Thyroid gland (tissue), 4 donors: ENCODE measurements around the gene BTN2A1. TPM values are rescaled to one million over a fixed set of nuclear protein-coding genes. Genes with fewer than 3 reads are reported as not detected.

Experiments used
- DNase-seq, 2 donors: peaks; one replicate each; pipeline ENCODE4 v3.0.0-alpha.2; 2019
- H3K27ac ChIP-seq, 3 donors: fragments of 200-600 bp; sonication (generic); 1 replicate in 2 of 3; 2 replicates in 1 of 3; pipeline ENCODE4 v1.5.1; 2016 to 2019; ENCODE audit warnings: mild to moderate bottlenecking in 1 of 3, moderate library complexity in 1 of 3
- H3K27me3 ChIP-seq: fragments of 200-600 bp; sonication (generic); one replicate; pipeline ENCODE4 v1.5.1; 2019
- H3K36me3 ChIP-seq, 2 donors: fragments of 200-600 bp; sonication (generic); one replicate each; pipeline ENCODE4 v1.5.1; 2016 to 2019
- H3K4me1 ChIP-seq, 2 donors: fragments of 200-600 bp; sonication (generic); one replicate each; pipeline ENCODE4 v1.5.1; 2017 to 2019
- H3K4me3 ChIP-seq, 3 donors: fragments of 200-600 bp; sonication (generic); replicated peaks in 1 of 3; 1 replicate in 2 of 3; 2 replicates in 1 of 3; pipeline ENCODE4 v1.5.1; 2016; ENCODE audit warnings: mild to moderate bottlenecking in 1 of 3
- H3K9me3 ChIP-seq: fragments of 200-600 bp; sonication (generic); one replicate; pipeline ENCODE4 v1.5.1; 2017
- POLR2A ChIP-seq, 2 donors: fragments of 450-650 bp; IDR thresholded peaks; one replicate each; pipeline ENCODE4 v1.6.1; 2017; ENCODE audit warnings: antibody characterized with exemption in 2 of 2, mild to moderate bottlenecking in 2 of 2, moderate library complexity in 1 of 2
- WGBS, 2 donors: methylation state at CpG; one replicate each; pipeline ENCODE4 v1.1.5; 2017; 5-methylcytosine and 5-hydroxymethylcytosine counted together
- intact Hi-C: fragments of 100-400 bp; cut with DNase I; formaldehyde crosslinking; loops from one replicate; pipeline ENCODE4 v1.15.1; 2023
- total RNA-seq, 4 donors: library from RNA; depleted of rRNA; stranded (reverse); fragments of >200 nt; gene quantifications; one replicate each; pipeline ENCODE4 v1.2.3, GENCODE V29; 2016
- TF ChIP-seq, protein P1 (sequence below), 6 experiments: fragments of 200-600 bp in 3 of 6; fragments of 450-650 bp in 3 of 6; sonication (generic) in 3 of 6; IDR thresholded peaks; one replicate each; pipeline ENCODE4 v1.5.1; 2016 to 2019; ENCODE audit warnings: antibody characterized with exemption in 6 of 6, mild to moderate bottlenecking in 2 of 6, inconsistent platforms in 1 of 6, moderate library complexity in 1 of 6

Gene BTN2A1
- total RNA-seq, 4 donors from 2014 or later = 9.9 to 12.3 (median 11.6) TPM

- WGBS, 2 donors = 44 to 56% methylated on average over 1 of the region's 1 CpG
- TF ChIP-seq, protein P1, sequence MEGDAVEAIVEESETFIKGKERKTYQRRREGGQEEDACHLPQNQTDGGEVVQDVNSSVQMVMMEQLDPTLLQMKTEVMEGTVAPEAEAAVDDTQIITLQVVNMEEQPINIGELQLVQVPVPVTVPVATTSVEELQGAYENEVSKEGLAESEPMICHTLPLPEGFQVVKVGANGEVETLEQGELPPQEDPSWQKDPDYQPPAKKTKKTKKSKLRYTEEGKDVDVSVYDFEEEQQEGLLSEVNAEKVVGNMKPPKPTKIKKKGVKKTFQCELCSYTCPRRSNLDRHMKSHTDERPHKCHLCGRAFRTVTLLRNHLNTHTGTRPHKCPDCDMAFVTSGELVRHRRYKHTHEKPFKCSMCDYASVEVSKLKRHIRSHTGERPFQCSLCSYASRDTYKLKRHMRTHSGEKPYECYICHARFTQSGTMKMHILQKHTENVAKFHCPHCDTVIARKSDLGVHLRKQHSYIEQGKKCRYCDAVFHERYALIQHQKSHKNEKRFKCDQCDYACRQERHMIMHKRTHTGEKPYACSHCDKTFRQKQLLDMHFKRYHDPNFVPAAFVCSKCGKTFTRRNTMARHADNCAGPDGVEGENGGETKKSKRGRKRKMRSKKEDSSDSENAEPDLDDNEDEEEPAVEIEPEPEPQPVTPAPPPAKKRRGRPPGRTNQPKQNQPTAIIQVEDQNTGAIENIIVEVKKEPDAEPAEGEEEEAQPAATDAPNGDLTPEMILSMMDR (IDR thresholded peaks at IDR 0.05) = no peak
- no peak for TF ChIP-seq POLR2A (IDR thresholded peaks at IDR 0.05)
- Histone ChIP-seq H3K9me3 (no peaks in the 10 kb centered on the region), H3K4me3 (no peak overlapping the region), H3K27ac (no peak overlapping the region), H3K27me3 (no peaks in the 10 kb centered on the region), H3K36me3 (no peaks in the 10 kb centered on the region), H3K4me1 (no peaks in the 10 kb centered on the region)
- no peak for DNase-seq
- intact Hi-C loops = no loop called here
Measured at GRCh38 chr6:26495281-26495680, 37.5 kb downstream of the BTN2A1 start.

- Histone ChIP-seq H3K4me1 (peaks cover 3 to 10% of the 10 kb centered on the region in 2 donors), H3K9me3 (no peaks in the 10 kb centered on the region), H3K27ac (no peak overlapping the region), H3K27me3 (no peaks in the 10 kb centered on the region), H3K36me3 (no peaks in the 10 kb centered on the region), H3K4me3 (no peak overlapping the region)
- intact Hi-C loops = no loop called here
- WGBS, 2 donors = 95 to 96% methylated on average over 4 of the region's 4 CpGs
- DNase-seq = no peak
- TF ChIP-seq, protein P1 (IDR thresholded peaks at IDR 0.05) = no peak
- TF ChIP-seq POLR2A (IDR thresholded peaks at IDR 0.05) = no peak
Measured at GRCh38 chr6:26497610-26498009, 39.9 kb downstream of the BTN2A1 start.

- no peak within 1 kb of the TSS for H3K4me3 ChIP-seq
- peaks cover 3 to 10% of the 10 kb centered on the region in 2 donors for H3K4me1 ChIP-seq
- H3K36me3 ChIP-seq = no peaks in the 10 kb centered on the region
- 59 to 61% methylated on average over 2 of the region's 2 CpGs for WGBS, 2 donors
- no peak within 1 kb of the TSS for H3K27ac ChIP-seq
- TF ChIP-seq POLR2A (IDR thresholded peaks at IDR 0.05) = no peak
- TF ChIP-seq, protein P1 (IDR thresholded peaks at IDR 0.05) = no peak
- intact Hi-C loops = no loop called here
- no peaks in the 10 kb centered on the region for H3K27me3 ChIP-seq
- no peaks in the 10 kb centered on the region for H3K9me3 ChIP-seq
- no peak for DNase-seq
Measured at GRCh38 chr6:26500102-26500501, 42.3 kb downstream of the BTN2A1 start, which contains the start of gene BTN1A1. Gene BTN1A1 (plus strand): TSS chr6:26500303. CDS start chr6:26501287, 984 bp downstream.

GRCh38 chr6:26501482-26501986 is 43.8 kb downstream of the BTN2A1 start:
- H3K36me3 ChIP-seq = no peaks in the 10 kb centered on the region
- intact Hi-C loops = no loop called here
- H3K4me1 ChIP-seq = peaks cover 3 to 10% of the 10 kb centered on the region in 2 donors
- H3K27ac ChIP-seq = no peak overlapping the region
- WGBS, 2 donors = 7 to 13% methylated on average over 26 to 44 of the region's 49 CpGs
- DNase-seq = peak; percentile 15 to 17
- TF ChIP-seq, protein P1 (IDR thresholded peaks at IDR 0.05) = no peak
- TF ChIP-seq POLR2A (IDR thresholded peaks at IDR 0.05) = no peak
- no peaks in the 10 kb centered on the region for H3K9me3 ChIP-seq
- no peaks in the 10 kb centered on the region for H3K27me3 ChIP-seq
- H3K4me3 ChIP-seq = peak overlapping the region in 1 of 3 donors; percentile 8

DNA sequence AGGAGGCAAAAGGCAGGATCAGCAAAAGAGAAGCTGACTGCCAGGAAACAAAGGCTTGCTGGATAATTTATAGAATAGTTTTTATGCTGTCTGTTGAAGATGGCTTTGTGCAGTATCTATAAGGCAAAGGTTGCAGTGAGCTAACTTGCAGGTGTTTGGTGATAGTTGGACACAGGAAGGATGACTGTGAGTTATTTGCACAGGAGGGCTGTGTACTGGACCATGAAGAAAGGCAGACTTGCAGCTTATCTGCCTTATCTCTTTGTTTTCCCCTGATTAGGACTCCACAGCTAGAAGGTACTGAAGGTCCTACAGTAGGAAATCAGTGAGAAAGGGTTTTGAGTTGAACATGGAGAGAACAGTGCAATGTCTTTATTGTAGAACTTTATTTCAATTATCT is 44.4 kb downstream of the BTN2A1 start:
- intact Hi-C loops = no loop called here
- Histone ChIP-seq H3K4me3 (peak overlapping the region in 1 of 3 donors; percentile 8), H3K36me3 (no peaks in the 10 kb centered on the region), H3K4me1 (peaks cover 3 to 10% of the 10 kb centered on the region in 2 donors), H3K27me3 (no peaks in the 10 kb centered on the region), H3K27ac (no peak overlapping the region), H3K9me3 (no peaks in the 10 kb centered on the region)
- no peak for DNase-seq
- TF ChIP-seq, protein P1 (IDR thresholded peaks at IDR 0.05) = no peak
- TF ChIP-seq POLR2A (IDR thresholded peaks at IDR 0.05) = no peak
